ENCODE results near the gene ACER1.
A peak's percentile ranks its signal among the peaks of the same experiment; 100 is the strongest.
"Not testable (repeated sequence)": the region's sequence is repeated elsewhere in the genome, so short reads cannot be mapped to it uniquely, and the experiment has no call there.

Gene ACER1

GRCh38 chr19:6287269-6287885, 46.0 kb downstream of the ACER1 start:
- no peak for DNase-seq (ENCODE audit: low spot score)

DNA sequence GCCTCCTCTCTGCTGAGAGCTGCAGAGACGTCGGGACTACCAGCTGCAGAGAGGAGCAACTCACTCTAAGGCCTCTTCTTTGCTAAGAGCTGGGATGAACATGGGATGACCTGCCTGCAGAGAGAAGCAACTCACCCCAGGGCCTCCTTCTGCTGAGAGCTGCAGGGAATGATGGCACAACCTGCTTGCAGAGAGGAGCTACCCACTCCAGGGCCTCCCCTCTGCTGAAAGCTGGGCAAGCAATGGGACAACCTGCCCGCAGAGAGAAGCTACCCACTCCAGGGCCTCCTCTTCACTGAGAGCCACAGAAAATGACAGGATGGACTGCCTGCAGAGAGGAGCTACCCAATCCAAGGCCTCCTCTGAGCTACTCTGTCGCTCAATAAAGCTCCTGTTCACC, 46.7 kb downstream of the ACER1 start:
- DNase-seq (ENCODE audit: low spot score), result no peak

DNA sequence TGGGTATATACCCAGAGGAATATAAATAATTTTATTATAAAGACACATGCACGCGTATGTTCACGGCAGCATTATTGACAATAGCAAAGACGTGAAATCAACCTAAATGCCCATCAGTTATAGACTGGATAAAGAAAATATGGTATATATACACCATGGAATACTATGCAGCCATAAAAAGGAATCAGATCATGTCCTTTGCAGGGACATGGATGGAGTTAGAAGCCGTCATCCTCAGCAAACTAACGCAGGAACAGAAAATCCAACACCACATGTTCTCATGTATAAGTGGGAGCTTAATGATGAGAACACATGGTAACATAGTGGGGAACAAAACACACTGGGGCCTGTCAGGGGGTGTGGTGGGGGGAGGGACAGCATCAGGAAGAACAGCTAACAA, 51.0 kb downstream of the ACER1 start:
- not testable (repeated sequence) for DNase-seq (ENCODE audit: low spot score)

DNA sequence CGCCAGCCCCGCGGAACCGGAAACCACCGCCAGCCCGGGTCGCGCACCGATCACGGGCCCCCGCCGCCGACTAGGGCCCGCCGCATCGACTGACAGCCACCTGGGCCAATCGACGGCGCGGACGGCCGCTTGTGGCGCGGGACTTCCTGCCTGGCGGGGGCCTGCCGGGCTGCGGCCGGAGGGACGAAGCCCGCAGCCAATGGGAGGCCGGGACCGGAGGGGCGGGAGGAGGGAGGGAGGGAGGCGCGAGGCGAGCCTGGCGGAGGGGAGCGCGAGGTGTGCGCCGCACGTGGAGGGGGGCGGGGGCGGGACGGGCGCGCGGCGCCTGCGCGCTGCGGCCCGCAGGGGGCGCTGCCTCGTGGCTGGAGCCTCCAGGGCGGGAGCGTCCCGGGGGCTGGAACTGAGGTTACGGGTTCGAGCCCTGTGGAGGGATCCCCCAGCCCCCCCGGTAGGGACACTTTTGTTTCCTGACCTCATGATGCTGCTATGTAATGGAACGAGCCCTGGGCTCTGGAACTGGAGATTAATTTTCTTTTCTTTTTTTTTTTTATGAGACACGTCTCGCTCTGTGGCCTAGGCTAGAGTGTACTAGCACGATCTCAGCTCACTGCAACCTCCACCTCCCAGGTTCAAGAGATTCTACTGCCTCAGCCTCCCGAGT, 53.4 kb downstream of the ACER1 start, which contains the start of gene MLLT1:
Gene MLLT1 (minus strand): TSS at position 45 of the 661 bp plus-strand sequence. CDS start 191 bp downstream, outside the sequence.
- peak; percentile 100 for DNase-seq (ENCODE audit: low spot score)

- DNase-seq (ENCODE audit: low spot score), result no peak
These were observed 53.8 kb downstream of the ACER1 start for GRCh38 chr19:6279620-6279930.

DNA sequence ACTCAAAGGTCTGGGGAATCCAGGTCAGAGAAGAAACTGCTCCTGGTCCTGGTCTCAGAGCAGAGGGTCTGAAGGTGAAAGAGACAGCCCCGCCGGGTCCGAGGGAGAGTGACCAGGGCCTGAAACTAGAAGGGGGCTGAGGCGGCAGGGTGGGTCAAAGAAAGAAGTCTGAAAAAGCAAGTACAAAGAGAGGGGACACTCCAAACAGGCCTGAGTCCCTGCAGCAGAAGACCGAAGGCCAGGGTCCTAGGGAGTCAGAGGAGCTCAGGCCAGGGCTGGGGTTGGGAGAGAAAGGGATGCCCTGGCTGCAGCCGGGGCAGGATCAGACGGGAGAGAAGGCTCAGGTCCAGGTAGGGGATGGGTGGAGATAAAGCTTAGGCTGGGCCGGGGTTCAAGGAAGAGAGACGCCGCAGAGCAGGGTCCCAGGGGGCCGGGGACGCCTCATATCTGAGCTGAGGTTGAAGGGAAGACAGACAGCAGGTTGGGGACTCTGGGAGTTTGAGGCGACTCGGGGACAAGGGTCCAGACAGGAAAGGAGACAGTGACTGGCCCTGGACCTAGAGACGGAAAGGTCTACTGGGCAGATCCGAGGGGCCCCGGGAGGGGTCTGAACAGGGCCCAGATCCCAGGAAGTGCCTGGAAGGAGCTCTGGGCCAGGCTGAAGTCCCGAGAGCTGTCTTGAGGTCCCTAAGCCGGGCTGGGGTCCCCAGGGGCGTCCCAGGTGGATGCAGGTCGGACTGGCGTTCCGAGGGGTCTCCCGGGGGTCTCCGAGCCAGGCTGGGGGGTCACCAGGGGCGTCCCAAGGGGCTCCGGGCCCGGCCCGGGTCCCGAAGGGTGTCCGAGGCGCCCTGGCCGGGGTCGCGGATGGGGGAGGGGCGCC, 54.4 kb downstream of the ACER1 start:
- DNase-seq (ENCODE audit: low spot score), result no peak

DNA sequence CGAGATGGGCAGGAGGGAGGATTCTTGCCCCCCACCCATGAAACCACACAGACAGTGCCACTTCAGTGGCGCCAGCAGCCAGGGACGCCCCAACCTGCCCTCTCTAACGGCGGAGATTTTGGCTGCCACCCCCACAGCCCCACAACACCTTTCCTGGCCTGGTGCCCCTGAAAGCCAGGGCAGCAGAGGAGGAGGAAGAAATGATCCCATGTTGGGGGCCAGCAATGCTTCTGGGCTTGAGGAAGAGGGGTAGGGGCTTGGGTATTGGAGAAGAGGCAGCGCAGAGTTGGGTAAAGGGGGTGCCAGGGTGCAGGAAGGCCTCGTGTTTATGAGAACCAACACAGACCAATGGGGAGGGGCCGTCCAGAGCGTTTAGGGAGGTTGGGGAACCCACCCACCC, 55.4 kb downstream of the ACER1 start:
- no peak for DNase-seq (ENCODE audit: low spot score)

- peak; percentile 66 for DNase-seq (ENCODE audit: low spot score)
These were observed 57.0 kb downstream of the ACER1 start for GRCh38 chr19:6276447-6276846.

DNA sequence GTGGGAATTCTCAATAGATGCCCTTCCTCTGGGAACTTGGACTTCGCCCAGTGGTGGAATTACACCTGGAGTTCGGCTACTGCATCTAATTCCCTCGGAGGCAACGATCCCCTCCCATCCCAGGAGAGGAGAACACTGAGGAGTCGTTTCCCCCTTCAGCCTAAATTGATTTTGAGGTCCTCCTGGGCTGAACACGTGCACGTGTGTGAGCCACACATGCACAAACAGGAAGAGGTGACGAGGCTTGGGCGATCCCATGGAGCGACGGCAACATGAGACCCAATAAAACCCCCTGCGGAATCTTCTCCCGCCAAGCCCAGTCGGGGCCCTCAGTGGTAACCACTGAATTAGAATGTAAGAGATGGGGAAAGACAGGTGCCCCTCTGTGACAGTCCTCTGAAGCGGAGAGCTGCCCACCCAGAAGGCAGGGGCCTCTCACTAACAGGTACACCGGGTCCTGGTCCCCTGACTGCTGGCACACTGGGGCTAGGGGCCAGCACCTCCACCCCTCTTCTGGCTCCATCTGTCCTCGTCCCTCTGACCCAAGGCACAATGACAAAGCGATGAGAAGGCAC, 58.2 kb downstream of the ACER1 start:
- DNase-seq (ENCODE audit: low spot score), result no peak

GRCh38 chr19:6274756-6275155, 58.7 kb downstream of the ACER1 start:
- no peak for DNase-seq (ENCODE audit: low spot score)

GRCh38 chr19:6273701-6274601, 59.5 kb downstream of the ACER1 start:
- DNase-seq (ENCODE audit: low spot score), result peak; percentile 93

- no peak for DNase-seq (ENCODE audit: low spot score)
These were observed 60.4 kb downstream of the ACER1 start for GRCh38 chr19:6272913-6273600.

GRCh38 chr19:6272411-6272791, 61.0 kb downstream of the ACER1 start:
- DNase-seq (ENCODE audit: low spot score), result no peak

DNA sequence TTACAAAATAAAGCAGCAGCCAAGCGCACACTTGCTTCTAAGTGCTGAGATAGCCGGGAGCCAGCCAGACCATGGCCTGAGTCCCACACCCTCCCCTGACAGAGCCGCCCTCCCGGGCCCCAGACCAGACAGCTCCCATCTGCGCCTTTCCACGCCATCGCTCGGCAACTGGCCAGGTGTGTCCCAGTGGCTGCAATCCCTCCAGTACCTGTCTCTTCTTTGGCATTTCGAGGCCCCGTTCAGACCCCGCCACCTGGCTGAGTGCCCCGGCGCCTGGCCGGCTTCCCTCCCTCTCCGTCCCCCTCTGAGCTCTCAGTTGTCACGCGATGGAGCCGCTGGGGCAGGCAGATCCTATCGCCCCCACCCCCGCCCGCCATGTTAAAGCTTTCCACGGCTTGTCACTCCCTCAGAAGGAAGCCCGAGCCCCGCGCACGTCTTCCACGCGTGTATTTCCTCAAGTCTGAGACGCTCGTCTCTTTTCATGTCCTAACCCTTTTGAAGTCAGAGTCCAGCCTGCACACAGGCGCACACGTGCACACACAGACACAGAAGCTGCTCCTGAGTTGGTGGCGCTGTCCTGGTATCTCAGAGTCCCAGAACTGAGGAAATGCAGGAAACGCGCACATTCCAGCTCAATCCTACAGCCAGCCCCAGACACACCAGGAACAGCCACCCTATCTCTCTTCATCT, 61.5 kb downstream of the ACER1 start:
- peak; percentile 87 for DNase-seq (ENCODE audit: low spot score)

GRCh38 chr19:6271251-6271650, 62.2 kb downstream of the ACER1 start:
- peak; percentile 50 for DNase-seq (ENCODE audit: low spot score)

DNA sequence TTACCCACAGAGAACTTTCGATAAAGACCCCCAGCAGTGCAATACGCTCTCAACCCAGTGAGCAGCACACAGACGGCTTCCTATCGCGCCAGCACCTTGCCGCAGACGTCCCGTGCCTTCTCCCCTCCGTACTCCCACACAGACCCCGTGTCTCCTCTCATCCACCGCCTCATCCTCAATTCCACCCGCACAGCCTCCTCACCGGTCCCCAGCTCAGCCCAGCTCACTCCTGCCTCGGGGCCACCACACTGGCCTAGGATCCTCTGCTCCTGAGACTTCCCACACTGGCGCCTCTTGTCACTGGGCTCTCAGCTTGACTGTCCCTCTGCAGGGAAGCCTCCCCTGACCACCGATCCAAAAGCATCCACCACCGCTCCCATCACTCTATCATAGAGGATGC, 62.6 kb downstream of the ACER1 start:
- no peak for DNase-seq (ENCODE audit: low spot score)

- DNase-seq (ENCODE audit: low spot score), result no peak
These were observed 63.2 kb downstream of the ACER1 start for GRCh38 chr19:6270076-6270745.

- DNase-seq (ENCODE audit: low spot score), result no peak
These were observed 64.1 kb downstream of the ACER1 start for GRCh38 chr19:6269101-6269886.

GRCh38 chr19:6268382-6268771, 65.0 kb downstream of the ACER1 start:
- DNase-seq (ENCODE audit: low spot score), result no peak

All from AG08395 (cell line).